GM21515 (cell line): Measurements from ENCODE around the gene SARDH.

ENCODE experiments used
- ATAC-seq: cut with Tn5 transposase; IDR thresholded peaks from one replicate; pipeline ENCODE4 v1.9.1; 2021; ENCODE audit not compliant: unreplicated experiment

Gene SARDH

DNA sequence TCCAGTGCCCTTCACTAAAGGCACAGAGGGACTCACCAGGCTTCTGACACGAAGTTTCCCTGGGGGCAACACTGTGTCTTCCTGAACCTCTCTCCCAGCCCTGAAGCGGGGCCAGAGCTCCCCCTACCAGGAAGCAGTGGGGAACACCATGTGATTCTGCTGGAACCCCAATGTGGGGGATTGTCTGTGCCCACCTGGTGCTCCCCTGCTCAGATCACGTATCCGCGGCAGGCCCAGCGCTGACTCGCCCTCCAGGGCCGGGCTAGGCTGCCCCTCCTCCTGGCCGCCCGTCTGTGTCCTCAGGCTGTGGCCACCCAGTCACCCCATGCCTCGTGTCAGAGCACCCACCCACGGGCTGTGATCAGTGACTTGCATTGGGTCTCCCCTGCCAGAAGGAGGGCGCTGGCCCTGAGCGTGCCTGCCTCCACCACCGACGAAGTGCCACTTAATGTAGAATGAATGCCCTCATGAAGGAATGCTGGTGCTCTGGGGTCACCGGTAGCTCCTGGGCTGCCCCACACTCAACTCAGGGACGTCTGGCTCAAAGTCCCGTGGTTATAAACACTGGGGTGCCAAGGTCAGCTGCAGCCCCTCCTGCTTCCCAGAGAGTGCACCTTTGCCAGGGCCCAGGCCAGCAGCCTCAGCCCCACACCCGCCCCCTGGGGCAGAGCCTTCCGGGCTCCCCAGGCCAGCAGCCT is 22.1 kb downstream of the SARDH start:
- no peak for ATAC-seq

DNA sequence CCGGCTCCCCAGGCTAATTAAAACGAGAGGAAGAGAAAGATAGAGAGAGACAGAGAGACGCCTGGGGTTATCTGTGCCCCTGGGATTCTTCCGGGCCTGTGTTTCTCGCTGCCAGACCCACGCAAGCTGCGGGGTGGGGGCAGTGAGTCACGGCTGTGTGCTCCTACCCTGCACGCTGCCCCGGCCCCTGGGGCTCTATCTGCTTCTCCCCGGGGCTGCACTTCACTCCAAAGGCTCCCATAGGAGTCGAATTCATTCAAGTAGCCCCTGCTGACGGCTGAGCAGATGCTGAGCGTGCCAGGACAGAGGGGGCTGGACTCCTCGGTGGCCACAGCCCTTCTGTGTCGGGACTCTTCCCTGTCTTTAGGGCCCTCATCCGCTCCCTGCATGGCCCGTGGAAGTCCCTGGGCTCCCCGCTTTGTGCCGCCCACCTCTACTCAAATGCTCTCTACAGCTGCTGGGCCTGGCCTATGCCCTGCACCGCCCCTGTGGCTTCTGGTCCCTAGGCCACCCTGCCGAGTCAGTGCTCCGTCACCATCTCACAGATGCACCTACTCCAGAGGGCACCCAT is 22.8 kb downstream of the SARDH start:
- no peak for ATAC-seq

GRCh38 chr9:133714606-133715294 is 23.4 kb downstream of the SARDH start:
- ATAC-seq = no peak

DNA sequence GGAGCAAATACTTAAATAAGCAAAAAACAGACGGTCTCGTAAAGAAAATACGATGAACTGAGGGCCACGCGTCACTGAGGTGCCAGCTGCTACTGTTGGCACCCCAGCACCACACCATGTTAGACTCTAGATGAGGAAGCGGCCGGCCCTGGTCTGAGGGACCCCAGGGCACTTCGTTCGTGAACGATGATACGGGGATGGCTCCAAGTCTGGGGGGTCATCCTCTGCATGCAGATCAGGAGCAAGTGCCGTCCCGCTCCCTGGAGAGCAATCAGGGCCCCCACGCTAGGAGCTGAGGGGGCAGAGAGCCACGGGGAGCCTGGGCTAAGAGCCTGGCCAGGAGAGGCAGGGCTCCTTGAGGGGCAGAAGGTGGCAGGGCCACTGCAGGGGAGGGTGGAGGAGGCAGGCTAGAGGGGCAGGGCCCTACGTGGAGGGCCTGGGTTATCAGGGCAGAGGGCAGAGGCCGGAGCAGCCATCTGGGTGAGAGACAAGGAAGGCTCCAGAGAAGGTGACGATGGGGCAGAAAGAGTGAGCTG is 24.1 kb downstream of the SARDH start:
- ATAC-seq = no peak

DNA sequence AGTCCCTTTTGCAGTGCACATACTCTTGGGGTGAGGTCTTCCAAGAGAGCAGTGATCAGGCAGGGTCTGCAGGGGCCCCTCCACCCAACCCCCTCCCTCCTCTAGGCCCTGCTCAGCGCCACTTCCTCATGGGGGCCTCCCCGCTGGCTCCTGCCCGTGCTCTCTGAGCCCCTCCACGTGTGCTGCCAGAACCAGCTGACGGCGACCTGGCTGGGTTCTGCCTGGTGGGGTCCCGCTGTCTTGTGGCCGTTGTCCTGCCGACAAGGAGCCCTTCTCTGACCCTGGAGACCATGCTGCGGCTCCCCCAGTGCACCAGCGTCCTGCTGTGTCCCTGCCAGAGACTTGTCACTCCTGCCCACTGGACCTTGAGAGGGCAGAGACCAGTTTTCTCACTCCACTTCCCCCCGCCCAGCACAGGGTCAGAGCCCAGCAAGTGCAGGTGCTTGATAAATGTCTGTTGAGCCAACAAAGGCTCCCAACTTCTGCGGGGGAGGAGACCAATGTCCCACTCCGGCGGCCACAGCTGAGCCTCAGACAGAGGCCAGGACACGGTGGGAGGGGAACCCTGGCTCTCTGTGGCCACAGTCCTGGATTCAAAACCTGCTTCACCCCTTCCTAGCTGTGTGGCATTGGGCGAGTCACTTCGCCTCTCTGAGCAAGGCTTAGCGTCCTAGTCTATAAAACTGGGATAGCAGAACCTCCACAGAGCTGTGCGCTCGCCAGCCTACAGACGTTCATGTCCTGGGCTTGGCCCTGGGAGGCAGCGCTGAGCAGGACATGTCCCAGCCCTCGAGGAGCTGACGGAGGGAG is 24.8 kb downstream of the SARDH start:
- ATAC-seq = no peak

GRCh38 chr9:133712221-133713100 is 25.7 kb downstream of the SARDH start:
- ATAC-seq = no peak

GRCh38 chr9:133711428-133712220 is 26.5 kb downstream of the SARDH start:
- no peak for ATAC-seq

DNA sequence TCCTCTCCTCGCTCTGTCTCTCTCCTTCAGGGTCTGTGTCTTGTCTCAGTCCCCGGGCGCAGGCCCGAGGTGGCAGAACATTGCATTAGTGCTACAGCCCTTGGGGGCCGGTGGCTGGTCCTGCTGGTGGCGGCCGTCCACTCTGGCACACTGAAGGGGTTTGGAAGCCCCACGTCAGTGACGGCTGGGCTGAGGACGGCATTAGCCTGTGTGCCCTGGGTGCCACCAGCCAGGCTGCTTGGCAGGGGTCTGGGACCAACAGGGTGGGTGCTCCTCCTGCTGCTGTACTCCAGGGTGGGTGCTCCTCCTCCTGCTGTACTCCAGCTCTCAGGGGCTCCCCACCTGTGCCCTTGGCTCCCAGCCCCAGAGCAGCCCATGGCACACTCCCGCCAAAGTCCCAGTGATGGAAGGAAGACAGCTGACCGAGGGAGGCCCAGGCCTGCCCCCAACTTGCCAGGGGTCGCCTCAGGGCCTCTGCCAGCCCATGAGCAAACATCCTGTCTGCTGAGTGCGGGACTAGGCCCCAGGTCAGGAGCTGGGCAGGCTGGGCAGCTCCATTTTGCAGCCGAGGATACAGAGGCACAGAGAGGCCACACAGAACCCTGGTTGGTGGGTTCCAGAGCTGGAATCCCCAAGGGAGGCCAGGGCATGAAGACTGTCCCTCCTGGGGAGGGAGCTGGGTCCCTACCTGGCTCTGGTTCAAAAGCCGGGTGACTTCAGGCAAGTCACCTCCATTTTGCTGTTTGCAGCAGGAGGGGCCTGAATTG is 27.3 kb downstream of the SARDH start:
- no peak for ATAC-seq

DNA sequence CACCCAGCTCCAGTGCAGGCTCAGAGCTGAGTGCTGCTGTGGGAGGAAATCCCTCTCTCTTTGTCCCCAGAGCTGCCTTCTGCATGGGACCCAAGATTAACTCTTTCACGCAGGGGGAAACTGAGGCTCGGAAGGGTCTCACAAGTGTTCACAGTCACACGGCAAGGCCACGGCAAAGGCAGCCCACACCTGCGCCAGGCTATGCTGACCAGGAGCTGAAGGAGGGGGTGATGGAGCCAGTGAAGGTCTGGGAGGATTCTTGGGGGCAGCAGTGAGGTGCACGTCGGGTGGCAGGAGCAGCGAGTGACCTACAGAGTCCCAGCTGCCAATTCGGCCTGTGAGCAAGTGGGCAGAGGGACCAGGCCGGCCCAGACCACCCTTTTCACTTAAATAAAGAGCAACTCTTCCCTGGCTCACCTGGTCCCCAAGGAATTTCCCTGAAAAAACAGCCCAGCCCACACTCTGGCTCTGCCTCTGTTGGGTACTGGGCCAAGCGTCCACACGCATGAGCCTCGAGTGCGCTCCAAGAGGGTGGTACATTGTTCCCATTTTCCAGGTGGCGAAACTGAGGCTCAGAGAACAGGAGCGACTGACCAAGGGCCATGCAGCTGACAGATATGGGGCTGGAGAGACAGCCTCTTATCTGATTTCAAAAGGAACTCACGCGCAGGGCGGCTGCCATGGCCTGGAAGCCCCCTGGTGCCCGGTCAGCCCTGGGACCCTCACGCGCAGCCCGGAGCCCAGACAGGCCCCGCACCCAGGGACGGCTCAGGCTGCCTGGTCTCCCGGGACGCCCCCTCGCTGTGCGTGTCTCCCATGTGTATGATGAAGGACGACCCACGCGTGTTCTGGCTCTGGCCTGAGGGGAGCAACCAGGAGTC is 28.2 kb downstream of the SARDH start:
- ATAC-seq = no peak

GRCh38 chr9:133709015-133709611 is 29.0 kb downstream of the SARDH start:
- no peak for ATAC-seq

DNA sequence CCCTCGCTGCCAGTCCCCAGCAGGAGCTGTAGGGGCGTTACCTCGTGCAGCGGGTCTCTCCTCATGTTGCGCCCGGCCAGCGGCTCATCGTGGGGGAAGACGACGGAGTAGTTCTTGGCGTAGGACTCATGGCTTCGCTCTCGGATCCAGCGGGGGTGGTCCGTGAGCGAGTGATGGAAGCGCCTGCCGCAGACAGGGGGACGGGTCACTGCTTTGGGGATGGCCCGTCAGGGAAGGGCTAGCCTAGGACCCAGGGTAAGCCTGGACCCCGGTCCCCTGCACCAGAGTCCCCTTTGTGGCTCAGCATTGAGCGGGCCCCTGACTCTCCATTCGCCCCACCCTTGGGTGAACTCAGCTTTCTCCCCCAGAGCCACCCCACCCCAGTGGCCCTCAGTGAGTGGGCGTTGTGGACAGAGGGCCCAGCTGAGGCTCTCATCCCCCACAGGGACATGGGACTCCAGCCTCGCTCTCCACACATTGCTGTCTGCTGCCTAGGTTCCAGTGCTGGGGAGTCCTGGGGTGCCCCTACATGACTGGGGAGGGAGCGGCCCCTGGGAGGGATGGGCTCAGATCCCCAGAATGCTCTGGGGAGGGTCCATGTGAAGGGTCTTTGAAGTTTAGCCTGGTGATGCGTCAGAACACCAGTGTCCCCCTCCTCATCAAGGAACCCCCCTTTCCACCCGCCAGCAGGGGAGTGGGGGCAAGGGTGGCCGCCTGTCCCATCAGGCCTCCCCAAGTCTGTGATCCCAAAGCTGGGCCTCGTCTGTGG is 29.7 kb downstream of the SARDH start:
- ATAC-seq = no peak

- ATAC-seq = no peak
Observed at GRCh38 chr9:133707763-133708245, 30.3 kb downstream of the SARDH start.

DNA sequence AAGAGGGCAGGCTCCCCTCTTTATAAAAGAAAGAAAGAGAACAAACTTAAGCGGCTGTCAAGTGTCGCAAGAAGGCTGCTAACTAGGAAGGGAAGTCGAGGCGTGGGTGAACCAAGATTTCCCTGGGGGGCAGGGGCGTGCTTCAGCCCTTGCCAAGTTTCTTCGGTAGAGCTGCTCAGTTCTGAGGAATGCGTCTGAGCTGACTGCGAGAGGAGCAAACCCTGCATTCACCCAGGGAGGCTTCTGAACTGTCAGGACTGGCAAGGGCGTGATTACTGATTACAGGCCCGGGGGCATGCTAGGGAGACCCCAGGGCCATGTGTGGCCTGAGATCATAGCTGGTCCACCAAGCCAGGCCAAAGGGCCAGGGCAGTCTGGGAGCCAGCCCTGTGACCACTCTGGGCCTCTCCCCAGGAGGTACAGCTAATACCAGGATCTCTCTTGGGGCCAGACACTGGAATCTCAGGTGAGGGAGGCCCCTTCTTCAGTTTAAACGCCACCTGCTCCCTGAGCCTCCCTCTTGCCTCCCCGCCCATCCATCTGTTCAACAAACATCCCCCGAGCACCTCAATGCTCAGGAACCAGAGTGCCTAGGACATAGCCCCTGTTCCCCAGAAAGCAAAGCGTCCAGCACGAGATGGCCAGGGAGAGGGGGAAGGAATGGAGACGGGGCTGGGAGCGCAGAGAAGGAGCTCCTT is 30.9 kb downstream of the SARDH start:
- no peak for ATAC-seq

DNA sequence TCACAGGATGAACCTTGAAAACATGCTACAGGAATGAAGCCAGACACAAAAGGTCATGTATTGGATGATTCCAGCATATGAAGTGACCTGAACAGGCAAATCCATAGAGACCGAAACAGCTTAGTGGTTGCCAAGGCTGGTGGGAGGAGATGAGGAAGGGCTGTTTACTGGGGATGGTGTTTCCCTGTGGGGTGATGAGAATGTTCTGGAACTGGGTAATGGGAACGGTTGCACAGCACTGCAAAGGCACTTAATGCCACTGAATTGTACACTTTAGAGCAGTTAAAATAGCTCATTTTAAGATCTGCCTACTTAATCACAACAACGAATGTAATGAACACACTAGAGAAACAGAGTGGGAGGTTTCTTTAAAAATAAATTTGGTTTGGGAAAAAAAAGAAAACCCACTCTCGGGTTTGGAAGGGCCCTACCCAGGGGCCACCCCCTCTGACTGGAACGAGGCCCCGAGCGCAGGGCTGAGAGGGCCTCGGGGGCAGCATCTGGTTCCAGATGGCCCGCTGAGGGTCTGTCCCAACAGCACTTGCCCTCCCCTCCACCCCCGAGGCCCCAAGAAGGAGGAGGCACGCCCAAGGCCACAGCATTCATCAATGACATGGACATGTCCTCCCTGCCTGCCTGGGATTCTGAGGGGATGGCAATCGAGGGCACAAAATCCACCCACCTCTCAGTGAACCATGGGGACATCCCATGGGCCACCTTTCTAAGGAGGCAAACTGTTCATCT is 31.7 kb downstream of the SARDH start:
- no peak for ATAC-seq

- ATAC-seq = no peak
Observed at GRCh38 chr9:133705576-133705975, 32.6 kb downstream of the SARDH start.
